Lung (tissue), 12 donors: ENCODE results near the gene FRY. TPM values are rescaled to one million over a fixed set of nuclear protein-coding genes. Genes with fewer than 3 reads are reported as not detected.

Experiments used
- ATAC-seq: fragments of 200-7000 bp; cut with Tn5 transposase; one replicate; pipeline ENCODE4 v1.9.1; 2020; ENCODE audit warnings: moderate number of reproducible peaks; ENCODE audit not compliant: insufficient read depth, low FRiP score
- DNase-seq, 3 donors: peaks; one replicate each; pipeline ENCODE4 v3.0.0-alpha.2; 2013 to 2017
- H3K27ac ChIP-seq, 2 donors: one replicate each; pipeline ENCODE4 v1.5.1; 2013; ENCODE audit warnings: mild to moderate bottlenecking in 2 of 2, moderate library complexity in 2 of 2, control low read depth in 1 of 2, inconsistent platforms in 1 of 2, low read depth in 1 of 2, low read length in 1 of 2
- H3K27me3 ChIP-seq, 3 donors: one replicate each; pipeline ENCODE4 v1.5.1; 2013; ENCODE audit warnings: low read length in 2 of 3; ENCODE audit not compliant: control insufficient read depth in 3 of 3, insufficient read depth in 3 of 3
- H3K36me3 ChIP-seq, 4 donors: one replicate each; pipeline ENCODE4 v1.5.1; 2013; ENCODE audit warnings: low read length in 4 of 4, mild to moderate bottlenecking in 1 of 4, moderate library complexity in 1 of 4; ENCODE audit not compliant: control insufficient read depth in 4 of 4, insufficient read depth in 4 of 4
- H3K4me1 ChIP-seq, 5 donors: one replicate each; pipeline ENCODE4 v1.5.1; 2013; ENCODE audit warnings: low read length in 5 of 5, mild to moderate bottlenecking in 2 of 5, moderate library complexity in 1 of 5; ENCODE audit not compliant: control insufficient read depth in 5 of 5, insufficient read depth in 5 of 5
- H3K4me3 ChIP-seq: one replicate; pipeline ENCODE4 v1.5.1; 2013; ENCODE audit warnings: mild to moderate bottlenecking, control low read depth, moderate library complexity
- H3K9ac ChIP-seq, 2 donors: one replicate each; pipeline ENCODE4 v1.5.1; 2013; ENCODE audit warnings: low read length in 2 of 2, control low read depth in 1 of 2; ENCODE audit not compliant: insufficient read depth in 1 of 2
- H3K9me3 ChIP-seq, 4 donors: one replicate each; pipeline ENCODE4 v1.5.1; 2013; ENCODE audit warnings: low read length in 3 of 4, mild to moderate bottlenecking in 1 of 4, moderate library complexity in 1 of 4; ENCODE audit not compliant: control insufficient read depth in 4 of 4, insufficient read depth in 3 of 4
- WGBS, 2 donors: extraction: QIAGEN DNeasy Blood & Tissue Kit; methylation state at CpG; one replicate each; pipeline ENCODE4 v1.1.7; 2013; 5-methylcytosine and 5-hydroxymethylcytosine counted together
- polyA plus RNA-seq, 2 donors: library from polyadenylated mRNA; stranded (reverse); fragments of 200-250 nt; gene quantifications; one replicate each; pipeline ENCODE4 v1.2.1, GENCODE V29; 2013
- total RNA-seq, 2 donors: library from RNA; depleted of rRNA in 1 of 2; stranded (reverse); fragments of >200 nt in 1 of 2; gene quantifications; one replicate each; pipeline ENCODE4 v1.2.1, GENCODE V29; 2014 to 2021
- TF ChIP-seq, protein P1 (sequence below): IDR thresholded peaks from 2 replicates; pipeline ENCODE4 v1.5.1; 2012; ENCODE audit warnings: mild to moderate bottlenecking; ENCODE audit errors: control extremely low read depth, extremely low read depth
- donor health status: control.
- donor health status: control.
- donor health status: Bipolar disorder and iron deficiency.
- donor health status: healthy.
- donor health status: DM: yes; HTN: yes; CAD: no.

The FRY gene
- total and polyA plus RNA-seq, 4 donors: 7.4 to 79.6 (median 43.9) TPM

DNA sequence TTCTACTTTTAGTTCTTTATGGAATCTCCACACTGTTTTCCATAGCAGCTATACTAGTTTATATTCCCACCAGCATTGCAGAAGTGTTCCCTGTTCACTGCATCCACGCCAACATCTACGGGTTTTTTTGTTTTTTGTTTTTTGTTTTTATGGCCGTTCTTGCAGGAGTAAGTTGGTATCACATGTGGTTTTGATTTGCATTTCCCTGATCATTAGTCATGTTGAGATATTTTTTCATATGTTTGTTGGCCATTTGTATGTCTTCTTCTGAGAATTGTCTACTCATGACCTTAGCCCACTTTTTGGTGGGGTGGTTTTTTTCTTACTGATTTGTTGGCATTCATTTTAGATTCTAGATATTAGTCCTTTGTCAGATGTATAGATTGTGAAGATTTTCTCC is 89.7 kb downstream of the FRY start:
- H3K36me3 ChIP-seq: no peaks in the 10 kb centered on the region
- WGBS, 2 donors: 95% methylated on average over 3 of the region's 3 CpGs
- H3K4me3 ChIP-seq: no peak overlapping the region
- TF ChIP-seq, protein P1, sequence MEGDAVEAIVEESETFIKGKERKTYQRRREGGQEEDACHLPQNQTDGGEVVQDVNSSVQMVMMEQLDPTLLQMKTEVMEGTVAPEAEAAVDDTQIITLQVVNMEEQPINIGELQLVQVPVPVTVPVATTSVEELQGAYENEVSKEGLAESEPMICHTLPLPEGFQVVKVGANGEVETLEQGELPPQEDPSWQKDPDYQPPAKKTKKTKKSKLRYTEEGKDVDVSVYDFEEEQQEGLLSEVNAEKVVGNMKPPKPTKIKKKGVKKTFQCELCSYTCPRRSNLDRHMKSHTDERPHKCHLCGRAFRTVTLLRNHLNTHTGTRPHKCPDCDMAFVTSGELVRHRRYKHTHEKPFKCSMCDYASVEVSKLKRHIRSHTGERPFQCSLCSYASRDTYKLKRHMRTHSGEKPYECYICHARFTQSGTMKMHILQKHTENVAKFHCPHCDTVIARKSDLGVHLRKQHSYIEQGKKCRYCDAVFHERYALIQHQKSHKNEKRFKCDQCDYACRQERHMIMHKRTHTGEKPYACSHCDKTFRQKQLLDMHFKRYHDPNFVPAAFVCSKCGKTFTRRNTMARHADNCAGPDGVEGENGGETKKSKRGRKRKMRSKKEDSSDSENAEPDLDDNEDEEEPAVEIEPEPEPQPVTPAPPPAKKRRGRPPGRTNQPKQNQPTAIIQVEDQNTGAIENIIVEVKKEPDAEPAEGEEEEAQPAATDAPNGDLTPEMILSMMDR: no peak
- no peak for DNase-seq
- peaks cover 0 to 14% (median 0%) of the 10 kb centered on the region in 5 donors for H3K4me1 ChIP-seq
- no peaks in the 10 kb centered on the region for H3K9me3 ChIP-seq
- H3K27ac ChIP-seq: no peak overlapping the region
- no peak for ATAC-seq
- no peaks in the 10 kb centered on the region for H3K27me3 ChIP-seq
- no peak overlapping the region for H3K9ac ChIP-seq

DNA sequence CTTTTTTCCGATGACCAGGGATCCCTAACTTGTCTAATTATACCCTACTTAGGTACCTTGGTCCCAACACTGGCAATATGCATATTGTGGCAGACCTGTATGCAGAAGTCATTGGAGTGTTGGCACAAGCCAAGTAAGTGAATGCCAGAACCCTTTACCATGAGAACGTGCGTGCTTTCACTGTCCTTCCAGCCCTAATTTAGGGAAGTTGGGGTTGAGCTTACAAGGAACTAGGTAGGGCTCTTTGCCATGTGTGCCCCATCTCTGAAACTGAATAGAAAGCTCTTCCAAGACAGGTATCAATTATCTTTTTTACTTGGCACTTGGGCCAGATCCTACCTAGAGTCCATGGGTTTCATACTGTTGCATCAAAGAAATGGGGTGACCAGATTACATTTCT is 93.2 kb downstream of the FRY start:
- Histone ChIP-seq H3K27me3 (no peaks in the 10 kb centered on the region), H3K27ac (peak overlapping the region; percentile 4 to 70)
- DNase-seq: no peak

DNA sequence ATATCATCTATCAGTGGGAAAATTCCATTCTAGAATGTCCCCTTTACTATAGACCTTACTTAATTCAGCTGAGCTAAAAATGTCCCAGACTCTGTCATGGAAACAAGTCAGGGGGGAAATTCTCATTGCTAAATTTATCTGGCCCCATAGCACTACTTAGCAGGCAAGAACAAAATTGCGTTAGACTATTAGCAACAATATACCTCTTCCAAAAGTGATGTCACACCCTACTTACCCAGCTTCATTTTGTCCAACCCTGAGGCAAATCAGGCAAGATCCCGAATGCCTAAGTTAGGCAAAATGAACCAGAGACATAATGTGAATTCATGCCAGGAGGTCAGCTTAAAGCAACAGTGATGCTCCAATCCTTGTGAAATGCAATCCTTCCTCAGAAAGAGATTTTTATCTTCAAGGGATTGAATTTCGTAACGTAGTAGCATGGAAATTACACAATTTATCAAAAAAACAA is 93.7 kb downstream of the FRY start:
- no peak overlapping the region for H3K9ac ChIP-seq
- WGBS, 2 donors: 35 to 63% methylated on average over 4 of the region's 4 CpGs
- H3K9me3 ChIP-seq: no peaks in the 10 kb centered on the region
- TF ChIP-seq, protein P1: no peak
- peaks cover 0 to 9% (median 0%) of the 10 kb centered on the region in 5 donors for H3K4me1 ChIP-seq
- H3K27me3 ChIP-seq: no peaks in the 10 kb centered on the region
- ATAC-seq: no peak
- H3K27ac ChIP-seq: peak overlapping the region in 1 of 2 donors; percentile 70
- H3K4me3 ChIP-seq: no peak overlapping the region
- H3K36me3 ChIP-seq: peaks cover 0 to 3% (median 0%) of the 10 kb centered on the region in 4 donors
- DNase-seq: no peak

More for the DNA sequence above, 93.2 kb downstream of the FRY start:
- ATAC-seq: no peak
- peaks cover 0 to 9% (median 0%) of the 10 kb centered on the region in 5 donors for H3K4me1 ChIP-seq
- TF ChIP-seq, protein P1: no peak
- H3K9ac ChIP-seq: no peak overlapping the region
- 58 to 84% methylated on average over 3 of the region's 3 CpGs for WGBS, 2 donors
- H3K9me3 ChIP-seq: no peaks in the 10 kb centered on the region
- H3K36me3 ChIP-seq: peaks cover 0 to 3% (median 0%) of the 10 kb centered on the region in 4 donors
- H3K4me3 ChIP-seq: no peak overlapping the region

DNA sequence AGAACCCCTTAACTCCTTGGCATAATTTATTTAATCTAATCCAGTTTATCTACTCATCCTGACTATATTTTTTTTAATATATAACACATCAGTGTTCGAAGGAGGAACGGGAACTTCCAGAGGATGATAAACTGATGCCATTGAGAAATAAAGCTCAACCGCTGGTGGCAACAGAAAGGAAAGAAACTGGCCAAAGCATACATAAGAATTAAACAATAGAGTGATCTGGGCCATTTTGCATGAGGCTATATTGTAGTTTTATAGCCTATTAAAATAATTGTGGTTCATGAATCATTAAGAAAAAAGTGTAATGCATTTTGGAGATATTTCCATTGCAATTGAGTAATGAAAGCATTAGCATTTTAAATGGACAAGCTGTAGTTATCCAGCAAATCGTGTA is 94.2 kb downstream of the FRY start:
- Histone ChIP-seq H3K4me3 (no peak overlapping the region), H3K27ac (peak overlapping the region in 1 of 2 donors; percentile 70), H3K36me3 (peaks cover 0 to 3% (median 0%) of the 10 kb centered on the region in 4 donors), H3K9ac (no peak overlapping the region), H3K9me3 (no peaks in the 10 kb centered on the region), H3K4me1 (peaks cover 0 to 9% (median 0%) of the 10 kb centered on the region in 5 donors), H3K27me3 (no peaks in the 10 kb centered on the region)
- TF ChIP-seq, protein P1: no peak
- ATAC-seq (no peak), DNase-seq (no peak)
- 38 to 73% methylated on average over 4 of the region's 4 CpGs for WGBS, 2 donors
